Measurements from ENCODE around the gene LAT. TPM values are rescaled to one million over a fixed set of nuclear protein-coding genes. Genes with fewer than 3 reads are reported as not detected.

Gene LAT
- total and polyA plus RNA-seq, 2 of the 13 experiments (the other 11 are each of a cell fraction or from before 2014, with no cell fraction given) = 2.0 to 3.0 TPM

DNA sequence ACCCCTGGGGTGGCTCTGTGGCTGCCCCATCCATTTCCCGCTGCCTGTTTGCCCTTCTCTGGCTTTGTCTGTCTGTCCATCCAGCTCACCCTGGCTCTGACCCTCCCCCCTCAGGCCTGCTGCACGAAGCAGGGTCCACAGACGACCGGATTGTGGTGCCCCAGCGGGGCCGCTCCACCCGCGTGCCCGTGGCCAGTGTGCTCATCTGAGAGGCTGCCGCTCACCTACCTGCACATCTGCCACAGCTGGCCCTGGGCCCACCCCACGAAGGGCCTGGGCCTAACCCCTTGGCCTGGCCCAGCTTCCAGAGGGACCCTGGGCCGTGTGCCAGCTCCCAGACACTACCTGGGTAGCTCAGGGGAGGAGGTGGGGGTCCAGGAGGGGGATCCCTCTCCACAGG lies 761 bp upstream of the LAT start:
- WGBS (ENCODE audit: low lambda C conversion rate) = 97% methylated on average over 9 of the region's 12 CpGs
- Histone ChIP-seq H2AFZ (ENCODE audit: low read length) (no peak overlapping the region), H3K4me1 (ENCODE audit: insufficient read depth, low read length) (no peaks in the 10 kb centered on the region), H3K27ac (ENCODE audit: extremely low read length, insufficient read depth, low read length) (no peak overlapping the region), H3K9me3 (ENCODE audit: low read length) (no peaks in the 10 kb centered on the region), H3K9ac (ENCODE audit: insufficient read depth, low read depth, low read length) (no peak overlapping the region), H3K4me3 (replicated peaks in 1 of 3; ENCODE audit: insufficient read depth in 1 of 3, low read depth in 2 of 3, low read length in 3 of 3) (no peak overlapping the region), H3K4me2 (ENCODE audit: low read depth, low read length) (no peak overlapping the region), H3K27me3 (ENCODE audit: control insufficient read depth in 1 of 2, insufficient read depth in 2 of 2, low read length in 2 of 2) (no peaks in the 10 kb centered on the region), H3K36me3 (replicated peaks in 1 of 2; ENCODE audit: control insufficient read depth in 1 of 2, insufficient read depth in 2 of 2, low read length in 2 of 2) (peaks cover 18 to 49% of the 10 kb centered on the region in 2 experiments), H3K79me2 (ENCODE audit: insufficient read depth, low read length) (no peaks in the 10 kb centered on the region), H4K20me1 (ENCODE audit: insufficient read depth, low read length) (no peaks in the 10 kb centered on the region; the same call in 1 of the 2 replicates)
- FAIRE-seq (no peak), ATAC-seq (no peak), DNase-seq (ENCODE audit: low spot score) (no peak)
- intact Hi-C loops (cut with micrococcal nuclease; ENCODE audit: unreplicated experiment) (no loop called here), in situ Hi-C loops (cut with HindIII; ENCODE audit: extremely low pct_ligation_motif_present, low pct_unique_long_range_greater_than_20kb) (no loop called here)
- BruUV-seq (replicated peaks) = no TSS peak
- ChIA-PET POLR2A (interaction anchor here (1.0 kb wide), 1 partner anchor 34 kb away, joined by 3 read pairs; the partner anchor contains the start of gene NFATC2IP), CTCF (ENCODE audit: low intra/inter-chr PET ratio, low total read pairs) (no interaction called here)
- TF ChIP-seq JARID2 (CRISPR knock-in tag; IDR thresholded peaks at IDR 0.05; ENCODE audit: insufficient replicate concordance) = no peak
- TF ChIP-seq PRMT3 (CRISPR knock-in tag; IDR thresholded peaks at IDR 0.05; ENCODE audit: borderline replicate concordance, low read depth) = no peak
- no peak for TF ChIP-seq ZNF670 (CRISPR knock-in tag; IDR thresholded peaks at IDR 0.05; ENCODE audit: borderline replicate concordance)
- TF ChIP-seq, protein P1, sequence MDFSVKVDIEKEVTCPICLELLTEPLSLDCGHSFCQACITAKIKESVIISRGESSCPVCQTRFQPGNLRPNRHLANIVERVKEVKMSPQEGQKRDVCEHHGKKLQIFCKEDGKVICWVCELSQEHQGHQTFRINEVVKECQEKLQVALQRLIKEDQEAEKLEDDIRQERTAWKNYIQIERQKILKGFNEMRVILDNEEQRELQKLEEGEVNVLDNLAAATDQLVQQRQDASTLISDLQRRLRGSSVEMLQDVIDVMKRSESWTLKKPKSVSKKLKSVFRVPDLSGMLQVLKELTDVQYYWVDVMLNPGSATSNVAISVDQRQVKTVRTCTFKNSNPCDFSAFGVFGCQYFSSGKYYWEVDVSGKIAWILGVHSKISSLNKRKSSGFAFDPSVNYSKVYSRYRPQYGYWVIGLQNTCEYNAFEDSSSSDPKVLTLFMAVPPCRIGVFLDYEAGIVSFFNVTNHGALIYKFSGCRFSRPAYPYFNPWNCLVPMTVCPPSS (IDR thresholded peaks at IDR 0.05) = no peak
- no peak for TF ChIP-seq HNRNPL (IDR thresholded peaks at IDR 0.05; ENCODE audit: low read depth, low read length)
- TF ChIP-seq ZNF501 (CRISPR knock-in tag; IDR thresholded peaks at IDR 0.05) = no peak
- no peak for TF ChIP-seq PITX1 (CRISPR knock-in tag; IDR thresholded peaks at IDR 0.05)
- TF ChIP-seq AGO2 (optimal IDR thresholded peaks at IDR 0.05; ENCODE audit: low read depth, low read length) = peak; percentile 20
- no peak for TF ChIP-seq ZNF883 (CRISPR knock-in tag; IDR thresholded peaks at IDR 0.05; ENCODE audit: not compliant biosample characterization)

Measured in HepG2 (cell line).